A549 (cell line): ENCODE results near the gene SETD7. TPM values are rescaled to one million over a fixed set of nuclear protein-coding genes. Genes with fewer than 3 reads are reported as not detected.
"Not testable (repeated sequence)": the region's sequence is repeated elsewhere in the genome, so short reads cannot be mapped to it uniquely, and the experiment has no call there.

Experiments
- ATAC-seq, 2 experiments: fragments of 200-7000 bp in 1 of 2; fragments of >200 bp in 1 of 2; cut with Nextera tagmentation in 1 of 2; cut with Tn5 transposase in 1 of 2; 3 replicates each; pipeline versions ENCODE4 v1.8.0 to v1.9.1; 2018 to 2020; ENCODE audit warnings: mild to moderate bottlenecking in 1 of 2, moderate library complexity in 1 of 2
- CTCF ChIA-PET: fragments of 300-600 bp; sonication (Branson Sonifier 250); formaldehyde crosslinking; extraction: SDS; loops from one replicate; lab custom pipeline; 2021; ENCODE audit warnings: antibody characterized with exemption, inconsistent platforms; lab: Yijun Ruan, JAX
- POLR2A ChIA-PET: fragments of 350-600 bp; formaldehyde crosslinking; extraction: SDS; loops from one replicate; lab custom pipeline; 2021; ENCODE audit warnings: antibody characterized with exemption, inconsistent platforms; lab: Yijun Ruan, JAX
- DNase-seq, 2 experiments: peaks; one replicate each; pipeline versions ENCODE4 v3.0.0 to v3.0.0-alpha.2; 2011 to 2016; ENCODE audit warnings: low read depth in 1 of 2, low spot score in 1 of 2
- FAIRE-seq: peaks from 2 replicates; lab custom pipeline; 2011; peaks lifted over from hg19 to GRCh38; lab: Jason Lieb, UNC
- H3K27ac ChIP-seq, 2 experiments: fragments of >200 bp; sonication (Bioruptor Twin); formaldehyde crosslinking; 3 replicates each; pipeline ENCODE4 v1.5.1; 2016 to 2017
- H3K4me1 ChIP-seq: fragments of >200 bp; sonication (Bioruptor Twin); formaldehyde crosslinking; 3 replicates; pipeline ENCODE4 v1.6.1; 2016
- H3K4me2 ChIP-seq: fragments of >200 bp; sonication (Bioruptor Twin); formaldehyde crosslinking; 3 replicates; pipeline ENCODE4 v1.6.1; 2016
- H3K4me3 ChIP-seq: fragments of >200 bp; sonication (Bioruptor Twin); formaldehyde crosslinking; 3 replicates; pipeline ENCODE4 v1.5.1; 2016
- H3K9me3 ChIP-seq: fragments of >200 bp; sonication (Bioruptor Twin); formaldehyde crosslinking; 3 replicates; pipeline ENCODE4 v1.6.1; 2016
- CHD4 ChIP-seq: fragments of 200-600 bp; sonication (generic); IDR thresholded peaks from 2 replicates; pipeline ENCODE4 v1.6.1; 2016; ENCODE audit warnings: antibody characterized with exemption, mild to moderate bottlenecking, borderline replicate concordance
- EHF ChIP-seq: fragments of 250-450 bp; sonication (Bioruptor Pico); IDR thresholded peaks from 2 replicates; pipeline ENCODE4 v1.5.0; 2020; ENCODE audit warnings: mild to moderate bottlenecking
- FOSB ChIP-seq: fragments of 250-450 bp; sonication (Bioruptor Pico); IDR thresholded peaks from 2 replicates; pipeline ENCODE4 v1.5.0; 2020; ENCODE audit warnings: mild to moderate bottlenecking, moderate library complexity
- HOXB13 ChIP-seq: fragments of 250-450 bp; sonication (Bioruptor Pico); IDR thresholded peaks from 2 replicates; pipeline ENCODE4 v1.5.0; 2020; ENCODE audit warnings: low read depth, mild to moderate bottlenecking, moderate library complexity
- MAFK ChIP-seq: fragments of 450-650 bp; IDR thresholded peaks from 2 replicates; pipeline ENCODE4 v1.6.1; 2014; ENCODE audit not compliant: partially characterized antibody
- NR3C1 ChIP-seq: fragments of >200 bp; sonication (Bioruptor Twin); formaldehyde crosslinking; IDR thresholded peaks from 3 replicates; pipeline ENCODE4 v1.6.1; 2017
- POLR2A ChIP-seq: IDR thresholded peaks from 2 replicates; pipeline ENCODE4 v1.6.1; 2012; ENCODE audit warnings: mild to moderate bottlenecking, low read length
- RAD21 ChIP-seq, 2 experiments: fragments of >200 bp in 1 of 2; sonication (Bioruptor Twin) in 1 of 2; formaldehyde crosslinking in 1 of 2; IDR thresholded peaks in 1 of 2; conservative IDR thresholded peaks in 1 of 2; 2 replicates in 1 of 2; 3 replicates in 1 of 2; pipeline ENCODE4 v1.6.1; 2012 to 2018; ENCODE audit warnings: inconsistent platforms in 1 of 2
- SMC3 ChIP-seq: fragments of >200 bp; sonication (Bioruptor Twin); formaldehyde crosslinking; IDR thresholded peaks from 3 replicates; pipeline ENCODE4 v1.6.1; 2018; ENCODE audit warnings: inconsistent platforms
- TFCP2L1 ChIP-seq: fragments of 250-450 bp; sonication (Bioruptor Pico); IDR thresholded peaks from 2 replicates; pipeline ENCODE4 v1.5.0; 2021; ENCODE audit warnings: mild to moderate bottlenecking
- USF2 ChIP-seq: fragments of 450-650 bp; IDR thresholded peaks from 2 replicates; pipeline ENCODE4 v1.6.1; 2014; ENCODE audit warnings: antibody characterized with exemption
- ZNF302 ChIP-seq: fragments of 250-450 bp; sonication (Bioruptor Pico); IDR thresholded peaks from 2 replicates; pipeline ENCODE4 v1.9.0; 2021; ENCODE audit warnings: inconsistent platforms, mild to moderate bottlenecking, moderate library complexity
- ZSCAN20 ChIP-seq: fragments of 250-450 bp; sonication (Bioruptor Pico); IDR thresholded peaks from 2 replicates; pipeline ENCODE4 v1.8.0; 2022; ENCODE audit warnings: mild to moderate bottlenecking, moderate library complexity
- WGBS: methylation state at CpG from one replicate; pipeline ENCODE4 v1.1.6; 2017; ENCODE audit errors: missing lambda C conversion rate; 5-methylcytosine and 5-hydroxymethylcytosine counted together
- polyA plus RNA-seq, 4 experiments: library from polyadenylated mRNA; depleted of rRNA in 3 of 4; stranded (reverse); fragments of >200 nt; fragmentation: RNase III in 1 of 4; extraction: RNeasy Plus Mini Kit Qiagen cat#74134 plus additional on column Dnase treatment in 1 of 4; gene quantifications; 2 replicates in 3 of 4; 3 replicates in 1 of 4; pipeline ENCODE4 v1.2.3, GENCODE V29; 2011 to 2017
- TF ChIP-seq, protein P1 (sequence below): IDR thresholded peaks from 2 replicates; pipeline ENCODE4 v1.6.1; 2012

SETD7 gene
- polyA plus RNA-seq, 2 of the 4 experiments (the other 2 are of a cell fraction) = 30.6 to 39.1 TPM

- peak overlapping the region; percentile 99 for H3K27ac ChIP-seq
- DNase-seq (peak; percentile 70 to 84), ATAC-seq (peak; percentile 72 to 73), FAIRE-seq (no peak)
- WGBS = 2% methylated on average over 8 of the region's 15 CpGs
- CTCF ChIA-PET = interaction anchor here (0.8 to 2.1 kb wide), 5 partner anchors 10 to 154 kb away, joined by 3 to 8 read pairs (median 5); no protein-coding TSS in a partner anchor
- POLR2A ChIA-PET = interaction anchor here (0.5 to 1.3 kb wide), 10 partner anchors 8 to 484 kb away, joined by 3 to 7 read pairs (median 4); partner anchors contain the start of genes NAA15 and SETD7
- no peaks in the 10 kb centered on the region for H3K9me3 ChIP-seq
- H3K4me3 ChIP-seq = peak overlapping the region; percentile 91
- H3K4me2 ChIP-seq = peak overlapping the region; percentile 90
- TF ChIP-seq USF2 (0 out of 2 replicates have a peak, but pooled peaks have one; percentile 11), SMC3 (no peak), RAD21 (conservative IDR thresholded peaks at IDR 0.05 in 1 of 2, IDR thresholded peaks at IDR 0.05 in 1 of 2) (0 out of 5 replicates have a peak, but pooled peaks of 1 of the 2 experiments have one; percentile 5)
- peaks cover 45% of the 10 kb centered on the region for H3K4me1 ChIP-seq
These were observed 103.0 kb downstream of the SETD7 start for GRCh38 chr4:139453041-139453370.

DNA sequence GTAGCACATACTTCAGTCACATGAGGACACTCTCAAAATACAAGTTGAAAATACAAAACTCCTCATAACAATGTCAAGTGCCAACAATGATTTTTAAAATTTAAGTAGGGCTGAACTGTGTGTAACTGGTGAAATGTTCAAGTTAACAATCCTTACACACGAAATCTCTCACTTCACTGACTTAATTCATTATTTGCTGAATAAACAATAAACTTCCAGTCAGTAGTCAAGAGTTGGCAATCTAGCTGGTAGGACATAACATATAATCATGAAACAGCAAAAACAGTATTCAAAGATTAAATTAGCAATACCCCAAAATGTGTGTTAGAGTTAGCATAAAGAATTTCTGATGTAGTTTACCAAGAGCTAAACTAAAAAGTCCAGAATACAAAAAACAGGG is 104.0 kb downstream of the SETD7 start:
- WGBS = 52% methylated on average over 1 of the region's 1 CpG
- no peak for TF ChIP-seq FOSB (CRISPR knock-in tag)
- no peak for TF ChIP-seq NR3C1
- TF ChIP-seq ZNF302 (CRISPR knock-in tag) = no peak
- no peak for TF ChIP-seq ZSCAN20 (CRISPR knock-in tag)
- TF ChIP-seq MAFK = peak; percentile 80
- DNase-seq (no peak), FAIRE-seq (no peak), ATAC-seq (no peak)
- Histone ChIP-seq H3K4me2 (peak overlapping the region; percentile 90), H3K4me1 (peaks cover 35% of the 10 kb centered on the region), H3K9me3 (no peaks in the 10 kb centered on the region), H3K27ac (peak overlapping the region; percentile 99; a peak in 5 of 6 replicates), H3K4me3 (peak overlapping the region; percentile 91; the same call in 1 of the 3 replicates)
- POLR2A ChIA-PET = no interaction called here
- CTCF ChIA-PET = interaction anchor here (2.1 kb wide), 1 partner anchor 11 kb away, joined by 8 read pairs; no protein-coding TSS in a partner anchor

GRCh38 chr4:139450586-139450985 is 105.4 kb downstream of the SETD7 start:
- Histone ChIP-seq H3K4me3 (no peak overlapping the region), H3K4me2 (no peak overlapping the region), H3K4me1 (peaks cover 21% of the 10 kb centered on the region), H3K9me3 (no peaks in the 10 kb centered on the region), H3K27ac (no peak overlapping the region)
- TF ChIP-seq EHF (CRISPR knock-in tag) (no peak), RAD21 (conservative IDR thresholded peaks at IDR 0.05 in 1 of 2, IDR thresholded peaks at IDR 0.05 in 1 of 2) (no peak), HOXB13 (CRISPR knock-in tag) (no peak), CHD4 (no peak), POLR2A (no peak), TFCP2L1 (no peak)
- TF ChIP-seq, protein P1, sequence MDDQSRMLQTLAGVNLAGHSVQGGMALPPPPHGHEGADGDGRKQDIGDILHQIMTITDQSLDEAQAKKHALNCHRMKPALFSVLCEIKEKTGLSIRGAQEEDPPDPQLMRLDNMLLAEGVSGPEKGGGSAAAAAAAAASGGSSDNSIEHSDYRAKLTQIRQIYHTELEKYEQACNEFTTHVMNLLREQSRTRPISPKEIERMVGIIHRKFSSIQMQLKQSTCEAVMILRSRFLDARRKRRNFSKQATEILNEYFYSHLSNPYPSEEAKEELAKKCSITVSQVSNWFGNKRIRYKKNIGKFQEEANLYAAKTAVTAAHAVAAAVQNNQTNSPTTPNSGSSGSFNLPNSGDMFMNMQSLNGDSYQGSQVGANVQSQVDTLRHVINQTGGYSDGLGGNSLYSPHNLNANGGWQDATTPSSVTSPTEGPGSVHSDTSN = no peak
- WGBS = 91% methylated on average over 2 of the region's 2 CpGs
- FAIRE-seq (no peak), ATAC-seq (no peak), DNase-seq (no peak)
- CTCF ChIA-PET = interaction anchor here (0.6 to 1.3 kb wide), 4 partner anchors 34 to 1311 kb away, joined by 3 to 4 read pairs (median 3); no protein-coding TSS in a partner anchor
- POLR2A ChIA-PET = no interaction called here

DNA sequence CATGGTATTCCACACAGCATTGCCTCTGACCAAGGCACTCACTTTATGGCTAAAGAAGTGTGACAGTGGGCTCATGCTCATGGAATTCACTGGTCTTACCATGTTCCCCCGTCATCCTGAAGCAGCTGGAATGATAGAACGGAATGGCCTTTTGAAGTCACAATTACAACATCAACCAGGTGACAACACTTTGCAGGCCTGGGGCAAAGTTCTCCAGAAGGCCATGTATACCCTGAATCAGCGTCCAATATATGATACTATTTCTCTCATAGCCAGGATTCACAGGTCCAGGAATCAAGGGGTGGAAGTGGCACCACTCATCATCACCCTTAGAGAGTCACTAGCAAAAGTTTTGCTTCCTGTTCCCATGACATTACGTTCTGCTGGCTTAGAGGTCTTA is 108.9 kb downstream of the SETD7 start:
- H3K27ac ChIP-seq, FAIRE-seq, H3K4me3 ChIP-seq, ATAC-seq, H3K4me2 ChIP-seq, H3K9me3 ChIP-seq, CTCF ChIA-PET, H3K4me1 ChIP-seq, DNase-seq, POLR2A ChIA-PET: not testable (repeated sequence)
- WGBS = 98% methylated on average over 4 of the region's 4 CpGs

Other genes with a start within 250 kb of the SETD7 start
- 5.4 and 5.9 TPM in 2 replicates for gene RAB33B, start 102.1 kb downstream of the SETD7 start, polyA plus RNA-seq (2011; rRNA removed)
- gene RAB33B, start 102.1 kb downstream of the SETD7 start, polyA plus RNA-seq (2017; fragmentation: RNase III; extraction: RNeasy Plus Mini Kit Qiagen cat#74134 plus additional on column Dnase treatment) = 2.5 to 2.8 TPM (median 2.8 TPM) in 3 replicates
- gene MGST2, start 109.6 kb upstream of the SETD7 start, polyA plus RNA-seq (2011; rRNA removed) = 61.1 and 62.1 TPM in 2 replicates
- gene MGST2, start 109.6 kb upstream of the SETD7 start, polyA plus RNA-seq (2017; fragmentation: RNase III; extraction: RNeasy Plus Mini Kit Qiagen cat#74134 plus additional on column Dnase treatment) = 44.0 to 45.7 TPM (median 45.0 TPM) in 3 replicates